CD1c-positive myeloid dendritic cell (primary cell): ENCODE data around the gene TRERF1.
A peak's percentile ranks its signal among the peaks of the same experiment; 100 is the strongest.

Experiments
- DNase-seq: peaks from one replicate; pipeline ENCODE4 v3.0.0-alpha.2; 2016; ENCODE audit errors: extremely low spot score

Gene TRERF1

GRCh38 chr6:42250274-42250931, 201.3 kb downstream of the TRERF1 start:
- DNase-seq, result no peak

GRCh38 chr6:42249279-42249678, 202.4 kb downstream of the TRERF1 start:
- no peak for DNase-seq

- DNase-seq, result no peak
Measured at GRCh38 chr6:42243046-42243445, 208.7 kb downstream of the TRERF1 start.

GRCh38 chr6:42241915-42242314, 209.8 kb downstream of the TRERF1 start:
- DNase-seq, result no peak

GRCh38 chr6:42239736-42240375, 211.9 kb downstream of the TRERF1 start:
- DNase-seq, result no peak

GRCh38 chr6:42239333-42239732, 212.4 kb downstream of the TRERF1 start:
- DNase-seq, result no peak

GRCh38 chr6:42237857-42238256, 213.9 kb downstream of the TRERF1 start:
- DNase-seq, result no peak

- no peak for DNase-seq
Measured at GRCh38 chr6:42236682-42237473, 214.8 kb downstream of the TRERF1 start.

GRCh38 chr6:42236030-42236429, 215.7 kb downstream of the TRERF1 start:
- no peak for DNase-seq

GRCh38 chr6:42232035-42232434, 219.7 kb downstream of the TRERF1 start:
- no peak for DNase-seq

- DNase-seq, result no peak
Measured at GRCh38 chr6:42230345-42231321, 221.1 kb downstream of the TRERF1 start.

GRCh38 chr6:42229506-42230119, 222.1 kb downstream of the TRERF1 start:
- no peak for DNase-seq

- no peak for DNase-seq
Measured at GRCh38 chr6:42228305-42228704, 223.4 kb downstream of the TRERF1 start.

- DNase-seq, result no peak
Measured at GRCh38 chr6:42227173-42227850, 224.4 kb downstream of the TRERF1 start.

- no peak for DNase-seq
Measured at GRCh38 chr6:42226645-42227143, 225.0 kb downstream of the TRERF1 start.

GRCh38 chr6:42226161-42226611, 225.5 kb downstream of the TRERF1 start:
- no peak for DNase-seq

- no peak for DNase-seq
Measured at GRCh38 chr6:42225419-42225818, 226.3 kb downstream of the TRERF1 start.

GRCh38 chr6:42225029-42225339, 226.7 kb downstream of the TRERF1 start:
- no peak for DNase-seq

- peak; percentile 38 for DNase-seq
Measured at GRCh38 chr6:42224222-42225028, 227.3 kb downstream of the TRERF1 start.

GRCh38 chr6:42222448-42222847, 229.3 kb downstream of the TRERF1 start:
- no peak for DNase-seq
